Natural killer cell (primary cell): ENCODE data around the gene BCL6B. TPM values are rescaled to one million over a fixed set of nuclear protein-coding genes. Genes with fewer than 3 reads are reported as not detected.
"Not testable (repeated sequence)": the region's sequence is repeated elsewhere in the genome, so short reads cannot be mapped to it uniquely, and the experiment has no call there.

Source experiments
- ATAC-seq, 3 donors: fragments of 150-1000 bp in 2 of 3; fragments of 200-7000 bp in 1 of 3; cut with Tn5 transposase; 1 replicate in 1 of 3; 2 replicates in 2 of 3; pipeline ENCODE4 v1.10.0; 2021; ENCODE audit warnings: mild to moderate bottlenecking in 2 of 3, moderate library complexity in 2 of 3
- DNase-seq, 2 donors: peaks; one replicate each; pipeline versions ENCODE4 v3.0.0 to v3.0.0-alpha.2; 2013 to 2021; ENCODE audit warnings: mixed read lengths in 1 of 2
- H3K27ac ChIP-seq: one replicate; pipeline ENCODE4 v1.5.1; 2013; ENCODE audit warnings: mild to moderate bottlenecking, low read length
- H3K27me3 ChIP-seq: one replicate; pipeline ENCODE4 v1.6.1; 2013; ENCODE audit warnings: low read length; ENCODE audit not compliant: control insufficient read depth, insufficient read depth
- H3K36me3 ChIP-seq: one replicate; pipeline ENCODE4 v1.6.1; 2013; ENCODE audit warnings: low read length; ENCODE audit not compliant: control insufficient read depth, insufficient read depth
- H3K4me1 ChIP-seq: one replicate; pipeline ENCODE4 v1.6.1; 2013; ENCODE audit warnings: low read length; ENCODE audit not compliant: control insufficient read depth, insufficient read depth
- H3K4me3 ChIP-seq: one replicate; pipeline ENCODE4 v1.5.1; 2013; ENCODE audit warnings: low read length
- H3K9me3 ChIP-seq: one replicate; pipeline ENCODE4 v1.6.1; 2013; ENCODE audit warnings: low read length; ENCODE audit not compliant: control insufficient read depth, insufficient read depth
- H3K27ac Mint-ChIP-seq, 2 donors: one replicate each; pipeline ENCODE4 v1.8.0; 2022; ENCODE audit warnings: mild to moderate bottlenecking in 2 of 2, mixed read lengths in 2 of 2, moderate library complexity in 1 of 2
- H3K27me3 Mint-ChIP-seq, 2 donors: one replicate each; pipeline ENCODE4 v1.8.0; 2022; ENCODE audit warnings: low read depth in 2 of 2, mixed read lengths in 2 of 2
- H3K36me3 Mint-ChIP-seq: one replicate; pipeline ENCODE4 v1.8.0; 2022; ENCODE audit warnings: mixed read lengths
- H3K4me1 Mint-ChIP-seq, 2 donors: one replicate each; pipeline ENCODE4 v1.8.0; 2022; ENCODE audit warnings: mixed read lengths in 2 of 2
- H3K4me3 Mint-ChIP-seq: one replicate; pipeline ENCODE4 v1.8.0; 2022; ENCODE audit warnings: mild to moderate bottlenecking, moderate library complexity, mixed read lengths
- H3K9me3 Mint-ChIP-seq, 2 donors: one replicate each; pipeline ENCODE4 v1.8.0; 2022; ENCODE audit warnings: mixed read lengths in 2 of 2
- WGBS: methylation state at CpG from one replicate; pipeline ENCODE4 v1.1.7; 2013; ENCODE audit warnings: missing lambda C conversion rate; ENCODE audit not compliant: insufficient coverage; 5-methylcytosine and 5-hydroxymethylcytosine counted together
- intact Hi-C: fragments of 100-400 bp; cut with micrococcal nuclease; formaldehyde crosslinking; loops from one replicate; pipeline ENCODE4 v1.14.2; 2022
- total RNA-seq, 4 donors: library from RNA; stranded (reverse); fragments of 120-200 nt in 1 of 4; gene quantifications; one replicate each; pipeline versions ENCODE4 v1.2.3 to v1.2.4, GENCODE V29; 2013 to 2022
- TF ChIP-seq, protein P1 (sequence below): fragments of 200-600 bp; IDR thresholded peaks from one replicate; pipeline ENCODE4 v1.8.0; 2022; ENCODE audit warnings: antibody characterized with exemption

The BCL6B gene
- total RNA-seq, 3 donors from 2014 or later (not counting 1 experiment from before 2014, with no cell fraction given) = 0.49 to 0.84 TPM; not detected in 1

GRCh38 chr17:6986676-6987075 lies 36.2 kb upstream of the BCL6B start:
- no peaks in the 10 kb centered on the region for H3K4me1 Mint-ChIP-seq
- no peak overlapping the region for H3K27ac ChIP-seq
- no peaks in the 10 kb centered on the region for H3K36me3 ChIP-seq
- H3K36me3 Mint-ChIP-seq = no peaks in the 10 kb centered on the region
- no peak overlapping the region for H3K27ac Mint-ChIP-seq
- no peaks in the 10 kb centered on the region for H3K27me3 ChIP-seq
- DNase-seq (no peak), ATAC-seq (no peak)
- TF ChIP-seq, protein P1, sequence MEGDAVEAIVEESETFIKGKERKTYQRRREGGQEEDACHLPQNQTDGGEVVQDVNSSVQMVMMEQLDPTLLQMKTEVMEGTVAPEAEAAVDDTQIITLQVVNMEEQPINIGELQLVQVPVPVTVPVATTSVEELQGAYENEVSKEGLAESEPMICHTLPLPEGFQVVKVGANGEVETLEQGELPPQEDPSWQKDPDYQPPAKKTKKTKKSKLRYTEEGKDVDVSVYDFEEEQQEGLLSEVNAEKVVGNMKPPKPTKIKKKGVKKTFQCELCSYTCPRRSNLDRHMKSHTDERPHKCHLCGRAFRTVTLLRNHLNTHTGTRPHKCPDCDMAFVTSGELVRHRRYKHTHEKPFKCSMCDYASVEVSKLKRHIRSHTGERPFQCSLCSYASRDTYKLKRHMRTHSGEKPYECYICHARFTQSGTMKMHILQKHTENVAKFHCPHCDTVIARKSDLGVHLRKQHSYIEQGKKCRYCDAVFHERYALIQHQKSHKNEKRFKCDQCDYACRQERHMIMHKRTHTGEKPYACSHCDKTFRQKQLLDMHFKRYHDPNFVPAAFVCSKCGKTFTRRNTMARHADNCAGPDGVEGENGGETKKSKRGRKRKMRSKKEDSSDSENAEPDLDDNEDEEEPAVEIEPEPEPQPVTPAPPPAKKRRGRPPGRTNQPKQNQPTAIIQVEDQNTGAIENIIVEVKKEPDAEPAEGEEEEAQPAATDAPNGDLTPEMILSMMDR = no peak
- intact Hi-C loops = no loop called here
- H3K9me3 Mint-ChIP-seq = no peaks in the 10 kb centered on the region
- H3K9me3 ChIP-seq = no peaks in the 10 kb centered on the region
- no peak overlapping the region for H3K4me3 ChIP-seq
- 98% methylated on average over 2 of the region's 3 CpGs for WGBS
- no peak overlapping the region for H3K4me3 Mint-ChIP-seq
- no peaks in the 10 kb centered on the region for H3K27me3 Mint-ChIP-seq
- H3K4me1 ChIP-seq = no peaks in the 10 kb centered on the region

GRCh38 chr17:6989779-6990178 lies 33.1 kb upstream of the BCL6B start:
- H3K27ac Mint-ChIP-seq = no peak overlapping the region
- no peaks in the 10 kb centered on the region for H3K27me3 ChIP-seq
- TF ChIP-seq, protein P1 = no peak
- H3K36me3 ChIP-seq = no peaks in the 10 kb centered on the region
- no peak overlapping the region for H3K4me3 Mint-ChIP-seq
- no peaks in the 10 kb centered on the region for H3K4me1 ChIP-seq
- no peaks in the 10 kb centered on the region for H3K36me3 Mint-ChIP-seq
- ATAC-seq = no peak
- no peaks in the 10 kb centered on the region for H3K27me3 Mint-ChIP-seq
- H3K4me1 Mint-ChIP-seq = peaks cover 0 to 8% of the 10 kb centered on the region in 2 donors
- no peak overlapping the region for H3K4me3 ChIP-seq
- no peak for DNase-seq
- H3K9me3 ChIP-seq = no peaks in the 10 kb centered on the region
- 95% methylated on average over 2 of the region's 2 CpGs for WGBS
- H3K27ac ChIP-seq = no peak overlapping the region
- no peaks in the 10 kb centered on the region for H3K9me3 Mint-ChIP-seq
- intact Hi-C loops = no loop called here

GRCh38 chr17:6993613-6994056 lies 29.2 kb upstream of the BCL6B start:
- H3K4me1 Mint-ChIP-seq, H3K27me3 Mint-ChIP-seq, H3K27ac ChIP-seq, H3K4me3 Mint-ChIP-seq, DNase-seq, H3K4me1 ChIP-seq, ATAC-seq, intact Hi-C loops, H3K27me3 ChIP-seq, H3K9me3 ChIP-seq, H3K36me3 Mint-ChIP-seq, H3K9me3 Mint-ChIP-seq, H3K4me3 ChIP-seq: not testable (repeated sequence)
- WGBS = 66% methylated on average over 5 of the region's 5 CpGs
- peak overlapping the region; percentile 1 to 60 for H3K27ac Mint-ChIP-seq
- H3K36me3 ChIP-seq = peaks cover 10% of the 10 kb centered on the region

DNA sequence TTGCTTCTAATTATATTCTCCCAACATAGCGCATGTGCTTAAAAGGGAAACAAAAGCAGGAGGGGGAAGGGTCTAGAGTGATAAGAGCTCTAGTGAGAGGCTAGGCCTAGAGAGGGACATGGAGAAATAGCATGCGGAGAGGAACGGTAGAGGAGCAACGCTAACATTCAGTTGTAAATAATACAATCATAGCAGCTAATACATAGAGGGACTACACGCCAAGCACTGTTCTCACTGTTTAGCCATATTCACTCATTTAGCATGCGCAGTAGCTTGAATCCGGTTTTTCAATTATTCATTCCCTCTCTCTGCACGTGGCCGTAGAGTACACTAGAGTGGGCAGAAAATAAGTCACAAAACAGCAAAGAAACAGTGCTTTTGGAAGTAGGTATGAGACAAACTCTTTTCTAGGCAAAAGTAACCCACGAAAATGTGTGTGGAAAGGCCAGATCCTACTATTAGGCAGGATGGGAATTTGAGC lies 28.7 kb upstream of the BCL6B start:
- peak overlapping the region; percentile 1 to 60 for H3K27ac Mint-ChIP-seq
- Histone ChIP-seq H3K27me3 (no peaks in the 10 kb centered on the region), H3K4me1 (peaks cover 3% of the 10 kb centered on the region), H3K4me3 (no peak overlapping the region), H3K36me3 (peaks cover 15% of the 10 kb centered on the region), H3K27ac (no peak overlapping the region), H3K9me3 (no peaks in the 10 kb centered on the region)
- H3K4me1 Mint-ChIP-seq = peaks cover 7 to 8% of the 10 kb centered on the region in 2 donors
- no peaks in the 10 kb centered on the region for H3K36me3 Mint-ChIP-seq
- intact Hi-C loops = no loop called here
- H3K27me3 Mint-ChIP-seq = no peaks in the 10 kb centered on the region
- ATAC-seq (no peak), DNase-seq (no peak)
- no peaks in the 10 kb centered on the region for H3K9me3 Mint-ChIP-seq
- WGBS = 86% methylated on average over 9 of the region's 10 CpGs
- TF ChIP-seq, protein P1 = no peak
- H3K4me3 Mint-ChIP-seq = no peak overlapping the region
